ENCODE results near the gene PARG.
"Not testable (repeated sequence)": the region's sequence is repeated elsewhere in the genome, so short reads cannot be mapped to it uniquely, and the experiment has no call there.

PARG gene

DNA sequence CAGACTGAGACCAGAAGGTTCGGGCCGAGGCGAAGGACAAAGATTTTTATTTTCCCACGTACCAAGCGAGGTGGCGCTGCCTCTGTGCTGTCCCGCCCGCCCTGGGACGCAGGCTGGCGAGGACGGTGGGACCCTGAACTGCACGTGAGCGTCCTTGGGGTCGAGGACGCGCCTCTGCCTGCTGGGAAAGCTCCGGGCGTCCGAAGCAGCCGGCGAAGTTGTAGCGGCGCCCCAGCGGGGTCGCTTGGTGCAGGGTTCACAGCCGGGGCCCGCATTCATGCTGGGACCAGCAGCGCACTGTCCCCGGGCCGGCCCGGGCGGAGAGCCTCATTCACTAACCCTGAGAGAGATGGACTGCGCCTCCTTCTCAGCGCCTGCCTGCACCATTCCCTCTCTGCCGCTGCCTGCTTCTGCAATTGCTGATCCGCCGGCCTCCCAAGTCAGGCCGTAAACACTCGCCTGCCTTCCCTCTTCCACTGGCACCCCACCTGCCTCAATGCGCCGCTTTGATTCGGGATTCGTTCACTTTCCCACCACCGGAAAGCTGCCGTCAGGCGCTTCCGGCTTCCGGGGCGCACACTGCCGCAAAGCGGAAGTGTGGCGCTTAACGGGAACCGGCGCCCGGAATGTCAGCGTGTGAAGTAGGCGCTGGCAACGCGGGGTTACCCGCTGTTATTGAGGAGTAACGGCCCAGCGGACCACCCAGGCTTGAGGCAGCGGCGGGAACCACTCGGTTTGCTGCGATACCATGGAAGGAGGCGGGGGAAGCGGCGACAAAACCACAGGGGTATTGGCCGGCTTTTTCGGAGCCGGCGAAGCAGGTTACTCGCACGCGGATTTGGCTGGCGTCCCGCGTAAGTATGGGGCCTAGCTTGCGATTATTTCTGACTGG is at the start of gene PARG, which contains the start of gene TIMM23B:
PARG (minus strand) TSS at position 581 of the 892 bp plus-strand sequence; CDS start at position 279, 302 bp downstream.
TIMM23B (plus strand) TSS at position 607 of the 892 bp plus-strand sequence; CDS start at position 749, 142 bp downstream.
- H3K4me3 ChIP-seq (ENCODE audit: low read length), result peak within 1 kb of the TSS; percentile 90

DNA sequence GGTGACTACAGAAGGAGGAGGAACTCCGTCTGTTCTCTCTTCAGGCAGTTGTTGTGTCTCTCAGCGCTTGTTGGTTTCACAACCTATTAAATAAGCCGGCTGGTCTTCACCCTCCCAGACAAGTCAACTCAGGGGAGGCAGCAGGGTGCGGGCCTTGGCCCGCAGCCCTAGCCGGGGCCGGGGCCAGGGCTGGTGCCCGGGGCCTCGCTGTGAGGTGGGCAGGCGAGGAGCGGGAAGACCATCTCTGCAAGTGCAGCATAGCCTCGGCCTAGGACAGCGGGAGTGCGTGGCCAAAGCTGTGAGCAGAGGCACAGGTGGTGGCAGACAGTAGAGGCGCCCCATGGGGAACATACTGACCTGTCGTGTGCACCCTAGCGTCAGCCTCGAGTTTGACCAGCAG is 46.5 kb upstream of the PARG start, which contains the start of gene AGAP6:
AGAP6 (plus strand) TSS at position 31 of the 400 bp plus-strand sequence; CDS start at position 341, 310 bp downstream.
- H3K4me3 ChIP-seq (ENCODE audit: low read length), result not testable (repeated sequence)

DNA sequence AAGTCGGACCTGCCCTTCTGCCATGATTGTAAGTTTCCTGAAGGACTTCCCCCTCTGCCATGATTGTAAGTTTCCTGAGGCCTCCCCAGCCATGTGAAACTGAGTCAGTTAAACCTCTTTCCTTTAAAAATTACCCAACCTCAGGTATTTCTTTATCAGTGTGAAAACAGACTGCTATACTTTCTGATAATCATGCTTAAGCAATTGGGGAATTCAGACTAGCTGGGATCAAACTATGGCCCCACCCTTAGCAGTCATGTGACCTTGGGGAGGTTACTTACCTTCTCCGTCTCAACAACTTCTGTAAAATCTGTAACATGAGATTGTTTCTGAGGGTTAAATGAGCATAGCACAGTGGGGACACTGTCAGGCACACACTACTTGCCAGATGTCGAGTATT is 45.4 kb upstream of the PARG start:
- H3K4me3 ChIP-seq (ENCODE audit: low read length), result not testable (repeated sequence)

DNA sequence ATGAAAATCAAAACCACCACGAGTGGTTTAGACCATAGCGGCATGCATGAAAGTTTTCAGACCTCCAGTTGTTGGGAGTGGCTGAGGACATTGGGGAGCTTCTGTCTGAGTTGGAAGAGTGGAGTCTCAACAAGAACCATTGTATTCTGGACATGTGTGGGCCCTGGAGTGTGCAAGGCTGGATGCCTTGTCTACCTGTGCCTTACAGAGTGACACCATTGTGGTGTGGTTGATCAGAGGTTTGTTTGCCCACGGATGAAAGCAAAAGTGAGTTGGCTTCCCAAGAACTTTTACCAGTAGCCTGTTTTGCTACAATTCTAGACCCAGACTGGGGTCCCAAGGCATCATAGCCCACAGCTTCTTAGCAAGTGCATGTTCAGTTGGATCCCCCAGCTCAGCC is 35.9 kb upstream of the PARG start:
- not testable (repeated sequence) for H3K4me3 ChIP-seq (ENCODE audit: low read length)

DNA sequence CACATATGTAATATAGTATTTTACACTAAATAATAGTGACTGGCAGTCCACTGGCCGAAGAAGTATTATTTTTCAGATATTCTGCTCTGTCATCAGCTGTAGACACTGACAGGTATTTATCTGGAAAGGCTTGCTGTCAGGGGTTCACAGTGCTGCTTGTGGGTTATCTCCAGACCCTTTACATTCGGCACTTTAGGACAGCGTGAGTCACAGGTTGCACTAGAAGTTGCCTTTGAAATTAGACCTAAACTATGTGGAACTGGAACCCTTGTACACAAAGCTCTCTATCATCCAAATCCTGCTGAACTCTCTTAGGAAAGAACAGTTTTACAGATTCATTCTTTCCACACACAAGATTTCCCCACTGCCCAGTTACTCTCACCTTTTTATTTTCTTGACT is 30.3 kb upstream of the PARG start:
- not testable (repeated sequence) for H3K4me3 ChIP-seq (ENCODE audit: low read length)

DNA sequence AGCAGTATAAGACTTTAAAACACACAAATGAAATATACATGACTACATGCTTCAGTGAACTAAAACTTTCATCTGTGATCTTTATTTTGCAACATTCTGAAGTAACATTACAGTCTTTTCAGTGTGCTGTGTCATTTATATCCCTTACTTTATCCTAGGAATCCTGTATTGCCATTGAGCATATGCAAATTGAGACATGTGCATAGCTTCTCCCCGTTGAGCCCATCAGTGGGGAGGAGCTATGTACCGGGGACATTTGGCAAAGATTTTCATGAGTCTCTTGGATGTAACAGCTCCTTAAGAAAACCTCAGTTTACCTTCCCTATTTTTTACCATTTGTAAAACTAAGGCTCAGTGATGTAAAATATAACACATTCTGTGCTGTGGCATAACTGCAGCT is 29.6 kb upstream of the PARG start:
- not testable (repeated sequence) for H3K4me3 ChIP-seq (ENCODE audit: low read length)

DNA sequence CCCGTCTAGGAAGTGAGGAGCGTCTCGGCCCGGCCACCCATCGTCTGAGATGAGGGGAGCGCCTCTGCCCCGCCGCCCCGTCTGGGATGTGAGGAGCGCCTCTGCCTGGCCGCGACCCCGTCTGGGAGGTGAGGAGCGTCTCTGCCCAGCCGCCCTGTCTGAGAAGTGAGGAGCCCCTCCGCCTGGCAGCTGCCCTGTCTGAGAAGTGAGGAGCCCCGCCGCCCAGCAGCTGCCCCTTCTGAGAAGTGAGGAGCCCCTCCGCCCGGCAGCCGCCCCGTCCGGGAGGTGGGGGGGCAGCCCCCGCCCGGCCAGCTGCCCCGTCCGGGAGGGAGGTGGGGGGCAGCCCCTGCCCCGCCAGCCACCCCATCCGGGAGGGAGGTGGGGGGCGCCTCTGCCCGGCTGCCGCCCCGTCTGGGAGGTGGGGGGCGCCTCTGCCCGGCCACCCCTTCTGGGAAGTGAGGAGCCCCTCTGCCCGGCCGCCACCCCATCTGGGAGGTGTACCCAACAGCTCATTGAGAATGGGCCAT is 28.6 kb upstream of the PARG start:
- H3K4me3 ChIP-seq (ENCODE audit: low read length), result not testable (repeated sequence)

DNA sequence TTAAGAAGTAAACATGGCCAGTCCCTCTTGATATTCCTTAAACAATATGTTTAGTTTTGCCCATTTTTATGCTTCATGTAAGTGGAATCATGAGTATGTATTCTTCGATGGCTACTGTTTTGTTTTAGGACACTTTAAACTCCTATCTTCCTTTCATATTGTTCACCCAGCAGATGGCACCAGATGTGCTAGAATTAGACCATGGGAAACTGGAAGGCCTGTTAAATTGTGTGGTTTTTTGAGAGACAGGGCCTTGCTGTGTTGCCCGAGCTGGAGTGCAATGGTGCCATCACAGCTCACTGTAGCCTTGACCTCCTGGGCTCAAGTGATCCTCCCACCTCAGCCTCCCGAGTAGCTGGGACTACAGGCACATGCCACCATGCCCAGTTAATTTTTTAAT is 11.3 kb upstream of the PARG start:
- not testable (repeated sequence) for H3K4me3 ChIP-seq (ENCODE audit: low read length)

DNA sequence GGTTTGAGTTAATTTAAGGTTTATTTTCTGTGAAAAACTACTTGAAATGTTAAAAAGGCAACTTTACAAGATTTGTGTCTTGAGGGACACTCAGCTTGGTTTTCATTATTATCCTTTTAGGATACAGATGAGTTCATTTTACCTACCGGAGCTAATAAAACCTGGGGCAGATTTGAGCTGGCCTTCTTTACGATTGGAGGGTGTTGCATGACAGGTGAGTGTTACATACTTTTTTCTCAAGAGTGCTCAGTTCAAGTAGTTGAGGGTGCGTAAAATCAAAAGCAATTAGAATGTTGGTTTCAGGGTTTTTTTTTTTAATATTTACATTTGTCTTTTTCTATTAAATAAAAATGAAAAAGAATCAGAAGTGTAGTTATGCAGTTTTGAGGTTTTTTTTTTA is 10.2 kb upstream of the PARG start:
- not testable (repeated sequence) for H3K4me3 ChIP-seq (ENCODE audit: low read length)

DNA sequence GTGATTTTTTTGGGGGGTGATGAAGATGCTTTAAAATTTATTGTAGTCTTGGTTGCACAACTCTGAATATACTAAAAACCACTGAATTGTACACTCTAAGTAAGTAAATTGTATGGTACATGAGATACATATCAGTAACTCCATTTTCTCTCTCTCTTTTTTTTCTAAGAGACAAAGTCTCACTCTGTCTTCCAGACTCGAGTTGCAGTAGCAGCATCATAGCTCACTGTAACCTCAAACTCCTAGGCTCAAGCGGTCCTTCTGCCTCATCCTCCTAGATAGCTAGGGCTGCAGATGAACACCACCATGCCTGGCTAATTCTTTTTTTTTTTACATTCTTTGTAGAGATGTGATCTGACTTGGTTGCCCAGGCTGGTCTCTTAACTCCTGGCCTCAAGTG is 6.9 kb upstream of the PARG start:
- not testable (repeated sequence) for H3K4me3 ChIP-seq (ENCODE audit: low read length)

DNA sequence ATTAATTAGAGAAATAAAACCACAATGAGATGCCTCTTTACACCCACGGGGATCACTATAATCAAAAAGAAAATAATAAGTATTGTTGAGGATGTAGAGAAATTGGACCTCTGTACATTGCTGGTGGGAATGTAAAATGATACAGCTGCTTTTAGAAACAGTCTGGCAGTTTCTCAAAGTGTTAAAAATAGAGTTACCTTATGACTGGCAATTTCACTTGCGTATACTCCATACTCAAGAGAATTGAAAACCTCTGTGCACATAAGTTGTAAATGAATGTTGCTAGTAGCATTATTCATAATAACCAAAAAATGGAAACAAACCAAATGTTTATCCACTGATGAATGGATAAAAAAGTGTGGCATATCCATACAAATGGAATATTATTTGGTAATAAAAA is 6.3 kb upstream of the PARG start:
- not testable (repeated sequence) for H3K4me3 ChIP-seq (ENCODE audit: low read length)

DNA sequence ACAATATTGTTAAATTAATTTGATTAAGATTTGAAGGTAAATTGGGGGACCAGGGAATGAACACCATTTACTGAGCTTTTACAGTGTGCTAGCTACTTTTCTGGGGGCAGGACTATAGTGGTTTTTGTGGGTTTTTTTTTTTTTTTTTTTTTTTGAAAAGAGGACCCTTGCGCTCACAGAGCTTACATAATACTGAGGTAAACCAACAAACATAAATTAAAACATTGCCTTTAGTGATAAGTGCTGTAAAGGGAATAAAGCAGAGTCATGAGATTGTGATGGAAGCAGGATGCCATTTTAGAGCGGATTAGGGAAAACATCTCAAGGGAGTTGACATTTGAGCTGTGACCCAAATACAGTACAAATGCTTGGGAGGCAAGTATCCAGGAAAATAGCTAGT is 1.8 kb upstream of the PARG start:
- not testable (repeated sequence) for H3K4me3 ChIP-seq (ENCODE audit: low read length)

DNA sequence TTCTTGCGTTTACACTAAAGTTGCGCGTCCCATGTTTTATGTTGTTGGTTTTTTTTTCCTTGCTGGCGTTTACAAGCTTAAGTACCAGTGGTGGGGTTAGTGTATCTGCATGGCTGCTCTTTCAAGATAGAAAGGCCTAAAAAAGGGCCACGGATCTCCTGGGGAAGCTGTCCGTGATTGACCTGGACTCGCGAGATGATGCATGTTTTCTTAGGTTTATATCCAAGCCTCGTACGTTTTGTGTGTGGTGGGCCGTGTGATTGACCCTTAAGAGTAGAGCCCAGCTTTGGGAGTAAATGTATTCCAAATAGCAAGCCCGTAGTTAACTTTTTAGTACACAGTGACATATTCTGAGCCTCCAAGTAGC is 495 bp upstream of the PARG start:
- H3K4me3 ChIP-seq (ENCODE audit: low read length), result peak overlapping the region; percentile 90

DNA sequence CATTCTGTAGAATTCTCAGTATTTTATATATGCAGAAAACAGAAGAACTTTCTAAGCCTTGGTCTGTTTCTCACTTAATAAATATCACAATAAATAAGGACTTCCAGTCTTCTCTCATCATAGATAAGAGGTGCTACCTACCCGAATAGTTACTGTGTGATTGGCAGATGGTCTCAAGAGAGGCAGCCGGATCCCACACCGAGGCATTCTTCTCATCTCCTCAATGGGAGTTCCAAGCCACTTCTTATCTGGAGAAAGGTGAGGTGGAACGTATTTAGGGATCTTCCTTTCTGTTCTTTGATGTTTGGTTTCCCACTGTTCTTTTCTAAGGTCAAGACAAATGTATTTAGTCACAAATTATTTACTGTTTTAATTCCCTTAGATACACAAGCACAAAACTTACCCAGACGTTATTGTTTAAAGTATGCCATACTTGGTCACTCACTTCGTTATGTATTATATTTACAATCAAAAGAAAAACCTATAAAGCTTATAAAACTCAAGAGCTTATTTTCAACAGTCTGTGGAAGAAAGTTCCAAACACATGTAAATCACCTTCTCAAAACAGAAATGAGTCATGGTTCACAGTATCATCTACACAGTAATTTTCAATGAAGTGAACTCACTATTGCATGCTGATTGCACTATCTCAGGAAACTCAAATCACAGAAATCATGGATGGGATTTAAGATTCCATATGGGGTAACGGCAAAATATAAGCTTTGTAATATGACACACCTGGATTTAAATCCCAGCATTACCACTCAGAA is 9.7 kb downstream of the PARG start:
- H3K4me3 ChIP-seq (ENCODE audit: low read length), result not testable (repeated sequence)

DNA sequence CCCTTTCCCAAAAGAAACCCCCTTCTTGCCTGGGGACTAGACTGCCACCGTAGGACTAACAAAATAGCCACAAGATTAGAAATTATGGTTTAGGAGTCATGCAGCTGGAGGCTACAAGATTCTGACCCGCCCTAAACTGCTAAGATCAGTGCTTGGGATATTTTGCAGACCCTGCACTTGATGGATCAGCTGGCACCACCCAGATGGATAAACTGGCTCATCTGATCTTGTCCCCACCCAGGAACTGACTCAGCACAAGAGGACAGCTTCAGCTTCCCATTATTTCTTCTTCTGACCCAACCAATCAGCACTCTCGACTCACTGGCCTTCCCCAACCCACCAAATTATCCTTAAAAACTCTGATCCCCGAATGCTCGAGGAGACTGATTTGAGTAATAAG is 10.6 kb downstream of the PARG start:
- H3K4me3 ChIP-seq (ENCODE audit: low read length), result not testable (repeated sequence)

DNA sequence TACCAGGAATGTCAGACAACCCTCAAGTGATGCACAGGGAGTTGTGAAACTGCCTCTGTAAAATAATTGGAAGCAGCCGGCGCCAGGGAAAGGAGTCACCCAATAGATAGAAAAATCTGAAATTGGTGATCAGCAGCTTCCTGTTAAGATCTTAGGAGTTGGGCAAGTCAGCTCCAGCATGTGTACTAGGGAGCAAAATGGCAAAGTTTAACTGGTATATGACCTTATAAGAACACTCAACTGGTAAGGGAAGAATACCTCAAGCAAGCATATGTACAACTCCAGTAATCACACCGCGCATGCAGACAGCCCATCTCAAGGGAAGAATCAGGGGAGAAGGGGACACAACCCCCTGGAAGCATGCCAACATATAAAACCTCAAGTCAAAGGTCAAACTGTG is 18.3 kb downstream of the PARG start:
- not testable (repeated sequence) for H3K4me3 ChIP-seq (ENCODE audit: low read length)

DNA sequence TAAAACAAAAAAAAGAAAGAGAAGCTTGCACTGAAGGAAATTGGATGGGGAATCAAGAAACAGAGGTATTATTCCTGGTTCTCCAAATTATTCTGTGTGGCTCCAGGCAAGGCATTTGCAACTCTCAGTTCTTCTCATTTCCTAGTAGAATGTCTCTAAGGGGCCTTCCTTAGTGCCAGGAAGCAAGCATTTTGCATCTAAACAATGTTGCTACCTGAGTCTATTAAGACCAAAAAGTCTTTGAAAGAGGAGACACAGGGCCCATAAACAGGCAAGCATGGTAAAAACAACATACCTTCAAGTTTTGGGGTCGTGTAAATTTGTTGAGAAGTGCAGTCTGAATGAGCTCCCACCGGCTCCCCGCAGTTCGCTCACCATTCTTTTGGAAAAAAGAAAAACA is 19.8 kb downstream of the PARG start:
- H3K4me3 ChIP-seq (ENCODE audit: low read length), result not testable (repeated sequence)

DNA sequence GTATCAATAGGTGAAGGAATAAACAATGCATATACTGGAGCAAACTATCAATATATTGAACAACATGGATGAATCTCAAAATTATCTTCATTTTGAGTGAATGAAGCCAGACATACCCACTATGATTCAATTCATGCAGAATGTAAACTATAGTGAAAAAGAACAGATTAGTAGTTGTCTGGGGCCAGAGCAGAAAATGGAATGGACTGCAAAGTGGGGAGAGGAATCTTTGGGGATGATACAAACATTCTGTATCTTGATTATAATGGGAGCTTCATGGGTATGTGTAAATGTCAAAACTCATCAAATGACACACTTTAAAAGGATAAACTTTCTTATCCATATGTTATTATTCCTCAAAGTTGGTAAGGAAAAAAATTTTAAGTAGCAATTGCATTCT is 23.9 kb downstream of the PARG start:
- not testable (repeated sequence) for H3K4me3 ChIP-seq (ENCODE audit: low read length)

DNA sequence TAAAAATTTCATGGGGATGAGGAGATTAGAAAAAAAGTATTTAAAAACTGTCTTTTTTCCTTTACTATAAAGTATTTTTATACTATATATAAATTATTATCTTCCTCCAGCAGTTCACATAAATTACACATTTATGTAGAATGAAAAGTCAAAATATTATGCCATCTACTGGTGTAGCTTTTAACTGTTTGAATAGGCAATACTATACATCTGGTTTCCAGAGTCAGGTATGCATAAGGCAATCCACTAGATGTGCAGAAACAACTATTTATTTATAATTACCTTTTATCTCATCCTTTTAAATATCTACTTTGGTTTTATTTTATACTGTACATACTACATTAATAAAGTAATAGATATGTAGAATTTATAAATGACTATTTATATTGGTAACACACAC is 25.4 kb downstream of the PARG start:
- not testable (repeated sequence) for H3K4me3 ChIP-seq (ENCODE audit: low read length)

DNA sequence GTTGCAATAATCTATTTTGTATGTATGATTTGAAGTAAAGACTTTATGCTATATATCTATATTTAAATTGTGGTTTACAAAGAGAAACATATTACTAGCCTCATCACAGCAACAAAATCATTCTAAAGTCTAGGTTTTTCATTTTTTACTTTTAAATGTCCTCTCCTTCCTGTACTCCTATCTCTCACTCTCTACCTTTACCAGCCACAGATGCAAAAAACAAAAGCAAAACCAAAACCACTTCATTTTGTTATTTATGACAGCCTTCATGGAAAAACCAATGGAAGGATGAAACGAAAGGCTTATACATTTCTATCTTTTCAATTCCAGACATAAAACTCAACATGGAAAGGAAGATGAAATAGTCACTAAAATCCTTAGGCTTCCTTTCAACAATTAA is 31.5 kb downstream of the PARG start:
- not testable (repeated sequence) for H3K4me3 ChIP-seq (ENCODE audit: low read length)

DNA sequence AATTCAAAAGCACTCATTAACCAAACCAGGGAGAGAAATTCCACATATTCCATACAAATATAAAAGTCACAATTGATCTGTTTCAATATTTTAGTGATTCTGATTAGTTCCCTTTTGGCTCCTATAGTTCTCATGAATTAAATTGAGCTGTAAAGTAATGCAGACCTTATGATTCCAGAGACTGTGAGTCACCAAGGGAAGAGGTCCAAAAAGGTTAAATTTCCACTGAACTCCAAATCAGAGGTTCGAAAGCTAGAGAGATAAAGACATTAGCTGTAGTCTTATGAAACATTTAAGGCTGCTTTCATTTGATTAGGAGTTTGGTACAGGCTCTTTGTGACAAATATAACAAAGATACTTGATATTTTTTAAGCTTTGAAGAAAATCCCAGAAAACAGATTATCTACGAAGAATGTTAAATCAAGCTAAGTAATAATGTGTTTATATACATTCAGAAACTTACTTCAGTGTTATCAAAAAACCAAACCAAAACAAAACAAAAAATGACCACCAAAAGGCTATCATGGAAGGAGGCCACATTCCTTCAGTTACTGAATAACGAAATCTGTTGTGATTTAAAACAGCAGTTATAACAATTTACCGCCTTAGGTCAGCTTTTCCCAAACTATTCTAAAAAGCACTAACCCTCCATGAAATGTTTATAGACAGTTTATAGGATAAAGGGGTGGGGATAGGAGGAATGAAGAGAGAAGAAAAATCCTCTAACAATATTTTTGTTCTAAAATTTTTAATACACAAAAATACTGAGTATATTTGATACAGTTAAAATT is 33.3 kb downstream of the PARG start:
- H3K4me3 ChIP-seq (ENCODE audit: low read length), result not testable (repeated sequence)

All from GM08714 (cell line).